Activated CD4-positive, alpha-beta T cell treated with anti-CD3 and anti-CD28 coated beads for 1 hour (primary cell): ENCODE results near the gene SCTR.

Experiments used
- DNase-seq: peaks from one replicate; pipeline ENCODE4 v3.0.0-alpha.2; 2020

SCTR gene

DNA sequence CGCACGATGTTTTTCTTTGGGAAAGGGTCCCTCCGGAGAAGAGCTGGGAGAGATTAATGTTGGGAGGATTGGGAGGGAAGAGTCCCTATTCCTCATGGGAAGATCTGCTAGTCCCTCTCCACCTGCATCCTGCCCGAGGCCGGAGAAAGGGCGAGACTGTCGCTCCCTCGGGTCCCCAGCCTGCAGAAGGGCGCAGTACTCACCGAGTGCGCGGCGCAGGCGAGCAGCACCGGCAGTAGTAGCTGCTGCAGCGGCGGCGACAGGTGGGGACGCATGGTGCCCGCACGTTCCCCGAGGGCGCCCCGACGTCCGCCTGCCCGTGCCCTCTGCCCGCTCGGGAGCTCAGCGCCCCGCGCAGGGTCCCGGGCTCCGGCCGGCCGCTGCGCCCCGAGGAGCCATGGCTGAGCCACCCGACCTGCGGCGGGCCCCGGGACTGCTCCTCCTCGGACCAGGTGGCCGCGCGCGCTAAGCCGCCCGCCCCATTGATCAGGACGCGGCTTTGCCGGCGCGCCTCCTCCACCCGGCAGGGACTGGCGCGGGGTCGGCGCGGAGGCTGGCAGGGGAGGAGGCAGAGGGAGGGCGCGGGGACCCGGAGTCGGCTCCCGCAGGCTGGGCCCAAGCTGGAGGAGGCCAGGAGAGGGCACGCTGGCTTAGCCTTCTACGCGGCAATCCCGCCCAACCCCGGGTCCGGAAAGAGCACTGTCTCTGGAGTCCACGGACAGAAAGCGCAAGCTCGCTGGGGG is at the start of gene SCTR:
Gene SCTR, minus strand, starts transcription at position 532 of the 743 bp plus-strand sequence. Its CDS starts 257 bp downstream, at position 275.
- DNase-seq = no peak

DNA sequence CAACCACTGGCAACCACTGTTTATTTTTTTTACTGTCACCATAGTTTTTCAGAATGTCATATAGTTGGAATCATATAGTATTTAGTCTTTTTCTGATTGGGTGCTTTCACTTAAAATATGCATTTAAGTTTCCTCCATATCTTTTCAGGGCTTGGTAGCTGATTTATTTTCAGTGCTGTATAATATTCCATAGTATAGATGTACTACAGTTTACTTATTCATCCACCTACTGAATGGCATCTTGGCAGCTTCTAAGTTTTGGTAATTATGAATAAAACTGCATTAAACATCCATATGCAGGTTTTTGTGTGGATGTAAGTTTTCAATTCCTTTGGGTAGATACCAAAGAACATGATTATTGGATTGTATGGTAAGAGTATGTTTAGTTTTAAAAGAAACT is 43.0 kb upstream of the SCTR start:
- DNase-seq = no peak

DNA sequence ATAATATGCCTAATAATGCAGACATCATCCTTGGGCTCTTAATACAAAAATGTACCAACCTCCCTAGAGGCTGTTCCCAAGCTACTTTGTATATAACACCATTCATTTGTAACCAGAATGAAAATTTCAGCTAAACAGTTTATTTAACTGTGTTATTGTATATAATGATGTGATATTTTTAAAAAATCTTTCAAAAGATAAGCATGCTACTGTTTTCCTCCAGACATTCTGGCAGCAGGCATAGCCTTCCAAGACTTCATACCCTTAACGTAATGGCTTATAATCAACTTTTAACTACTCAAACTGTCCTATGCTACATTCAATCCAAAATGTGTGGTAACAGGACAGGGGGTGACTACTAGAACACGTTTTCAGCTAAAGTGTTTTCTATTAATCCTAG is 41.2 kb upstream of the SCTR start:
- no peak for DNase-seq

DNA sequence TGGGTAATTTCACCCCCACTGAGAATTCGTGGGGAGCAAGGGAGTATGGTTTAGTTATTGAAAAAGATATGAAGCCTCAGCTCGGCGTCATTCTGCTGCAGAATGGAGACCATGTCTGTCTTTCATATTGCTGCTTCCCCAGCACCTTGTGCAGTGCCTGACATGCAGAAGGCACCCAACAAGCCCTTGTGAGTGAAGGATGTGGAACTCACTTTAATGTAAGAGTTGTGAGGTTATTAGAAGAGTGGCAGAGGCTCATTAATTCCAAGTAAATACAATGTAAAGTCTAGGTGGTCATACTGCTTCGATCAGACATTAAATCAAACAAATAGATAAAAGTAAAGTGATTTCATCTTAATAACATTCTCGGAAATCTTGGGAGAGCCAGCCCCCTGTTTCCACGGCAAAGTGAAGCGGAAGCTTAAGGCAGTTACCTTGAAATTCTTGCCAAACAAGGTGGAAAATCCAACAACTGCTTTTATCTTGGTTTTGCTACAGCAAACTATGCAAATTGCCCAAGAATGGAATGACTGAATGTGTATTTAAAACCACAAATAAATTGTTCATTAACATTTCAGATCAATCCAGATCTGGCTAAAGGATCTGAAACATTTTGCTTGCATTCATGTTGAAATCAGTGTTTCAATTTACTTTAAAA is 29.5 kb upstream of the SCTR start:
- DNase-seq = no peak

DNA sequence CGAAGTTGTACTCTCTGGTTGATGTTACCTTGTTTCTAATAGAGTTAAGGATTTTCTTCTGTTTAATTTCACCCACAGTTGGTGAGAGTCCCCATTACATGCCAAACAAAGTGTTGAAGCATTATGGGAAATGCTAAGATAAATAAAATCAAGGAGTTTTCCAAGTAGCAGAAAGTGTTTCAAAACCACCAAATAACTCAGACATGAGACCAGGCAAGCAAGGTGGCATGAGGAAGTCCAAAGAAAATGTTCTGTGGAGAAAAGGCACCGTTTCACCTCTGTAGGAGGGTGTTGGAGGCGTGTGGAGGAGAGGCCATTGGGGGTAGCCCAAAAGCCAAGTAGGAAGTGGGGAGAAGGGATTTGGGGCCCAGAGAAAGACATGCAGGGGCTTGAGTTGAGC is 28.6 kb upstream of the SCTR start:
- DNase-seq = no peak

DNA sequence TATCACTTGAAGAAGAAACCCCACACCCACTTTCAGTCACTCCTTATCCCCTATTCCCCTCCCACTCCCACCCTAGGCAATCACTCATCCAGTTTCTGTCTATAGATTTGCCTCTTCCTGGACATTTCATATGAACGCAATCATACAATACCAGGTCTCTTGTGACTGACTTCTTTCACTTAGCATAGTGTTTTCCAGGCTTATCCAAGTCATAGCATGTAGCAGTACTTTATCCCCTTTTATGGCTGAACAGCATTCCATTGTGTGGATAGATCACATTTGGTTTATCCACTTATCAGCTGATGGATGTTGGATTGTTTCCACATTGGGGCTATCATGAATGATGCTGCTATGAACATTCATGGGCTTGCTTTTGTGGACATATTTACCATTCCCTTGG is 26.6 kb upstream of the SCTR start:
- DNase-seq = no peak

DNA sequence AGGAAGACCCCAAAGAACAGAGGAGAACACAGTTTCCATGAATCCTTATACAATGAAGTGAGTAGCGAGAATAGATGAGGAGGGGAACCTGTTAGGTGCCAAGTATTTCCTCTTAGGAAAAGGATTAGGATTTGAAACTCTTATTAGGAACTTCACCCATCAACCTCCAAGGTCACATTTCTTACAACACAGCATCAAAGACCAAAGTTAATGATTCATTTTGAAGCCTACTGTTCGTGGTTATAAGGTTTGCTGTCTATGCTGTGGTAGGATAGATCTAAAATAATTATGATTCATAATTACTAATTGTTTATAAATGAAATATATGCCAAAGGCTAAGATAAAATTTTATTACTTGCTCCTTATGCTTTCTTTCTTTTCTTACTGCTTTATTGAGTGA is 26.1 kb upstream of the SCTR start:
- no peak for DNase-seq

DNA sequence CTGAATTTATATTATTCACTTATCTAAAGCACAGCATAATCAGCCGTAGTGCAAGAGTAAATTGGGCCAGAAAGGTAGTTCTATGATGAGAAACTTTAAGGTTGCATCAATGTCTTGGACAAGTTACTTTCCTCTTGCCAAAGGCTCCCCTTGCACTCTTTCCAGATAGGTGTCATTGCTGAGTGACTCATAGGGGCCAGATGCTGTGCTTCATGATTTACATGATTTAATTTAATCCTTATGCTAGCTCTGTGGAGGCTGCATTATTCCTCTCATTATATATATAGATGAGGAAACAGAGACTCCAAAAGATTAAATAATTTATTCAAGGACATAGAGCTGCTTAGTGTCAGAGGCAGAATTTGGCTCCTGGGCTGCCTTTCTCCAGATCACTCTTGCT is 25.0 kb upstream of the SCTR start:
- DNase-seq = no peak

DNA sequence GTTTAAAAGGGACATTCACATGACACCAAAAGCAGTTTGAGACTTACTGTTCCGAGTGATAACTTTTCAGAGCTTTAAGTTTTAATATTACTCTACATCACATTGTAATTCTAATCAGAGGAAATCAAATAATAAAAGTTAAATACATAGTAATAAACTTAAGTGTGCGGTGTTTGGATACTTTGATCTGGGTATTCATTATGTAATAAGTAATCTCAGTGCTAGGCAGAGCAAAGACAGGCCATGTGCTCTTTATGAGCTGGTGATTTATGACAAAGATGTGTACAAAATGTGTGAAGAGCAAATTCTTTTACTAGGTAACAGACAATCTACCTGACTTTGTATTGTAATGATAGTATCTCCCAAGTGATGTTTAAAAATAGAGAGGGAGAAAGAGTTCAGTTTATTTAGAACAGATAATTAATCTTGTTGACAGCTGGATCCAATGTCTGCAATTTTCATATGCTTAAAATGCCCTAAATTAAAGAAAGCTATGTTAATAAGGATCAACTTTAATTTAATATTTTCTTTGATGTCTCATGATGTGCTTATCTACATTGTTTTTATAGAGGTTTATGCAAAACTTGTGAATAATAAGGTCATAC is 24.3 kb upstream of the SCTR start:
- DNase-seq = no peak

DNA sequence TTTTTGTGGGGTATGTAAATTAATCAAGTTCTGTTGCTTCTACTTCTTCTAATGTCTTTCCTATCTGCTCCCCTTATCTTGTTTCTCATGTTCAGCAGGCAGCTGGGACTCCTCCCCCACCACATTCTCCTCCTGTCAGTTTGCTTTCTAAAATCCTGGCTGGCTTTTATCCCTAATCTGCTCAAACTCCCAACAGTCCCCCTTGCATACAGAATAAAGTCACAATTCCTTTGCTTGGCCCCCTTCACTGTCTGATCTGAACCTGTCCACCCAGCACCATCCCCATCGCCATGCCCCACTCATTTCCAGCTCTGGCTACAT is 22.1 kb upstream of the SCTR start:
- DNase-seq = no peak

DNA sequence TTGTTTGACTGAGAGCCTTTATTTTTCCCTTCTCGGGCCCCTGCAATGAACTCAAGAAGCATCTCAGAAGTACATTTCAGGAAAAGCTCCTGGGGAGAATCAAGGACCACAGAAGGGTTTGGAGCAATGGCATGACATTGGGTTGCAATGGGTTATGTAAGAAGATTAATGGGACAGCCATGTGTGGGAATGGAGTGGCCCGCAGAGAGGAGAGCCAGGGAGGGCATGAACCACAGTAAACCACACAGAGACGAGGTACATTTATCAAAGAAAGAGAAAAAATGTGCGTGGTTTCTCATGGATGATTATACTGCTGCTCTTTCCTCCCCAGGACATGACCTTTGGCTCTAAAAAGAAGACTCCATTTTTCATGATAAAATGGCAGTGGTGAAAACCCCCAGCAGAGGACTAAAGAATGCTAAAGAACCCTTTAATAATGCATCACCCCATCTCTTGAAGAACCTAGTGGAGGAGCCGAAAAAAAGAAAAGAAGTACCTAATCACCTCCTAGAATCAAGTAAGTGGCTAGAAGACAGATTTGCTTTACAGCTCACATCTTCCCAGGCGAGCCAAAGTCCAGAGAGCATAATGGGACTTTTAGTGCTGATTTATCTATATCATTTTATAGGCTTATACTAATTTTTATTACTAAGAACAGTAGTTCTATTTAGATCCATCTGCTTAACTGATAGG is 21.6 kb upstream of the SCTR start:
- no peak for DNase-seq

DNA sequence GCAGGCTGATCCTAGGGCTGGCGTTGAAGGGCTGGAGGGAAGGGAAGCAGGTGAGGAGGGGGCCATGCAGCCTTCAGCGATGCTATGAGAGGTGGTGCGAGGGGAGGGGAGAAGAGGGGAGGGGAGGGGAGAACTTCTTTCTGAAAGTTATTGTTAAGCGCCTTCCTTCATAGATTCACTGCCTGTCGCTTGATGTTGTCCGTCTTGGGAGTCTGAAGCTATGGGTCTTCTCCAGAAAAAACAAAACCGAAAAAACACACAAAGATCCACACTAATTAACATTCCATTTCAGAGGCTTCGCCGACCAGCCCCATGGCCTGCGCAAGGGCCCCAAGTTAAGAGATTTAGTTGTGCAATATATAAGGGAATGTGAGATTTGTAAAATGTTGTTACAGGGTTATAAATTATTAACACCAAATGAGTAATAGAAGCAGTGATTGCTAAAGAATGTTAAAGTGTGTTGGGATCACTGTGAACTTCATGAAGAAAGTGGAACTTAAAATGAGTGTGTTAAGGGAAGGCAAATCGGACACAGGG is 20.7 kb upstream of the SCTR start:
- DNase-seq = no peak

DNA sequence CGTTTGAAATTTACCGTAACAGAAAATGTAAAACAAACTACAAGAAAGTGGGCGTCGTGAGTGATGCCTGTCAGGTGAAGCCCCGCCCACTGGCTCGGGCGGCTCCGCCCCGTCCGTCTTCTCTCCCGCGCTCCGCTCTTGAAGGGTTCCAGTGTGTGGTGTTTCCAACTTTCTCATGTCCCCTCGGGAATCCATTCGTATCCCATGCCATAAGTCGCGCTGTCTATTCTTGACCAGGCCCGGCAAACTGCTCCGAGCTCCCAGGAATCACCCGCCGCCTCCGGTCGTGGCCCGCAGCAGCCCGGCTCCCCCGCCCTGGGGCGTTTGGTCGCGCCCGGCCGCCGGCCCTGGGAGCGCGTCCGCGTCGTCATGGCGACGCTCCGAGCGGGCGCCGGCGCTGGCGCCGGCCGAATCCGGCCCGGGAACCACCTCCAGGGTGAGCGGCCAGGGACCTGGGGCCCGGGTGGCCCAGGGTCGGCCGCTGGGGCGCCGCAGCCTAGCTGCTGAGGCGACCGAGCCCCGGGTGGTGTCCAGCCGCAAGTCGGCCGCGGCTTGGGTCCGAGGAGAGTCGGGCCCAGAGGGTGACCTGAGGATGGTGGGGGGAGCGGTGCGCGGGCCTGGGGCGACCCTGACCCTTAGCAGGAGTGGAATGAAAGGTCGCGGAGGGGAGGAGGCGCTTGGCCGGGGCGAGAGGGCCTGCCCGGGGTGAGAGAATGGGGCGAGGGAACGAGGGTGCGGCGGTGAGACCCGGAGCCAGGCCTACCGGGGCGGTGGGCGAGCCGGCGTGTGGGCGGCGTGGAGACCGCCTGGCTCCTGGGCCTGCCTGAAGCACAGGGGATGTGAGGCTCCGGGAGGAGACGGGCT is 20.0 kb upstream of the SCTR start, which contains the start of gene CFAP221:
Gene CFAP221, plus strand, starts transcription at position 375 of the 864 bp plus-strand sequence. CDS start 1,683 bp downstream, outside the sequence.
- DNase-seq = no peak

DNA sequence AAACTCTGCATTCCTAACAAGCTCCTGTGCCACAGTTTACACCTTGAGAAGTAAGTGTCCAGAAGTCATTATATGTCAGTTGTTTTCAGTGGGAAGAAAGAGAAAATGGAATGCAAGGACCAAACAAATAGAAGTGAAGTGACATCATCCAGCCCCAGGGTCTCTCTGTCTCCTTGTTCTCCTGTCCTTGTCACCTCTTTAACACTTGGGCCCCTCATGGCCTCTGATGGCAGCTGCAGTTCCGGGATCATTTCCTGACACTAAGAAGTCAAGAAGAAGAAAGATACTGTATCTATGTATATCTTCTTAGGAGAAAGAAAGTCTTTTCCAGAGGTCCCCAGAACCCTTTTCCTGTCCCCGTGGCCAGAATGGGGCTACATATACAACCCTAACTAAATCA is 17.2 kb upstream of the SCTR start:
- no peak for DNase-seq

DNA sequence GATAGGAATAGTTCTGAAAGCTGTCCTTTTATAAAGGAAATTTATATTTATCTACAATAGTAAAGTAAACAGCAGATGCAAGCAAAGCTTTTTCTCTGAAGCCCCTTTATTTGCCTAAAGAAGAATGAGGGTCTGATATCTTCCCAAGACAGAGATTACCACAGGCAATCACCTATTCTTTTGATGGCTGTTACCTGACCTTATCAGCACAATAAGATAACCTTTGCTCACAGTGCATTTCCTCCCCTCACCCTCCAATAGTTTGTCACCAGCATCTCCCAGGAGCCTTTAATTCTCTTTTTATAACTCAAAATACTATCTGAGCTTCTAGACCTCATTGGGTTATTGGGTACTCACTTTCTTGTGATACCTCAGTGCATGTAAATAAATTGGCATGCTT is 13.5 kb upstream of the SCTR start:
- no peak for DNase-seq

DNA sequence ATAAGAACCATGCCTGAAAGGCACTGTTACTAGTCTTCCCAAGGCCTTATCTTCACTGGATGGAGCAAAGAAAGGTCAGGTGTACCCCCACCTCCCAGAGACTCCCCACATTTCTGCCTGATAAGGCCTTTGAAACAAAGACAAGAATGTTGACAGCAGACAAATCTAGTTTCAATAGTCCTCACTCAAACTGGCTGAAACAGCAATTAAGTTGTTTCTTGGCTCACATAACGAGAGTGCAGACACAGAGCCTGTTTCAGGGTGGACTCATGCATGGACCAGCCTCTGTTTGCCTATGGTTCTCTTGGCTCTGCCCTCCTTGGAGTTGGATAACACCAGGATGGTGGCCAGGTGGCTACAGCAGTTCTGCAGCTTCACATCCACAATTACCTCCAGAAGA is 12.4 kb upstream of the SCTR start:
- DNase-seq = no peak

DNA sequence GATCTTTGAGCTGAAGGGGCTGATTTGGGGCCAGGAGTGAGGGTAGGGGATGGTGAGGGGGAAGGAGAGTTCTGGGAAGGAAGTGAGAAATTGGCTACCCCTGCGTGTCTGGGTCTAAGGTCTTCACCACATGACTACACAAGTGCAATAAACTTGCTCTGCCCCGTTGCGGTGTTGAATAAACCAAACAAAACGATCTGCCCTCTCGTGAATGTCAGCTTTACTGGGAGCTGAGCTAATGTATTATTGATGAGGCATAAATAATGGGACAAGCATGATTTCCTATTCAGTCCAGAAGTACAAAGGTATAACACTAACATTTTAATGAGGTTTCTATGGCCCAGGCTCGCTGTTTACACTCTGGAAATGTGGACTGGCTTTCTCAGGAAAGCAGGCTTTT is 11.9 kb upstream of the SCTR start:
- no peak for DNase-seq

DNA sequence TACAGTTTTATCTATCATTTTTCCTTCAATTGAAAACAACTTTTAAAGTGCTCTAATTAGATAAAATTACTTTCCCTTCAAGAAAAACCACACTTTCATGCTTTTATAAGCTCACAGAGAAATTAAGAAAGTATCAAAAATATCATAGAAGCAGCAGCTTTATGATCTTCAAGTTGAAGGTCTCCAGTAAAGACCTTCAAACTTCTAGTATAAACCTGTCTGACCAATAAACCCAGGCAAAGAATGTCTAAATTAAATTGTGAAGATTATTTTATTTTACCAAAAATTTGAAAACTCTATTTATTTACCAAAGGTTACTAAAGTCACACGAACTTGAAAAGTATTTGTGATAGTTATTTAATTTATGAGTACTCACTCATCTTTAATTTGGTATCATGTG is 9.3 kb upstream of the SCTR start:
- no peak for DNase-seq

DNA sequence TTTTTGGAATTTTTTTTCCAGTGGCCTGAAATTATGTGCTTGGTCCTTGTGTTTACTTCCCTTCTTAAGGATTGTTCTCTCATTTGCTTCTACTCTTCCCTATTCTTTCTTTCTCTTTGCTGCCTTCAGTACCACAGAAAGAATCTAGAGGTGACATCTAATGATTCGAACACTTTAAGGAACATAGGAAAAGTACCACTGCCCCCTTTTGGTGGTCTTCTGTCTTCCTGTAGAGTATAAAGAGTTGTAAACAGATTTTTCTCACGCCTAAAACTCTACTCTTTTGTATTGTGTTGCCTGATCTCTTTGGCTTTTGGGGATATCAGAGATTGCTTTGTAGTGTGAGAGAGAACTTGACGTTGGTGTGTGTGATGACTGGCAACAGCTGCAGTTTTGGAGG is 7.0 kb upstream of the SCTR start:
- DNase-seq = no peak

DNA sequence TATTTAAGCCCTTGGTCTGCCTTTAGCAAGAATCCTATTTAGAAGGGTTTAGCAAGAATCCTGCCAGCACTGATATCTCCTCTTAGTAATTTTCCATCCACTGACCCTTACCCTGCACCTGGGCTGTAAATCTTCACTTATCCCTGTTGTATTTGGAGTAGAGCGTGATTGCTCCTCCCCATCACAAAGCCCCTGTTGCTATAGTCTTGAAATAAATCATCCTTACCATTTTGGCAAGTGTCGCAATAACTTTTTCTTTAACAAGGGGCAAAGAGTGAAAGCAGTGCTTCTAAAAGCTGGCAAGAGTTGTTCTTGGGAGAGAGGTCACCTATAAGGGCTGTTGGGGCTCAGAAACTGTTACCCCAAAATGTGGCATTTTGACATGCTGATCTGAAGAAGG is 3.7 kb upstream of the SCTR start:
- no peak for DNase-seq

DNA sequence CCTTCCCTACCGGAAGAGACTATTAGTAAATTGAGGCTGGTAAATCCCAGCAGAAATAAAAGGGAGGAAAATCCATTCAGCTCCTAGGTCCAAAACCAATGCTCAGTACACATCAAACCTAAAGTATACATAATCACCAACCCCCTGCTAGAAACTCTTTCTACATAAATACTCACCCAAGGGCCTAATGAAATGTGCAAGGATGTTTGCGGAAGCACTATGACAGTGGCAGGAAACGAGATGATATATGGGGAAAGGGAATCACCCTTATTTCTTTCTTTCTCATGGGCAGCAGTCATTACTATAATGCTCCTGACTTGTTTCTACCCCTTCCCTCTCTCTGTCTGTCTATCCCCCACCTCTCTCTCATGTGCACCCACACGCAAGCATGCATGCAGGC is 1.3 kb upstream of the SCTR start:
- no peak for DNase-seq

DNA sequence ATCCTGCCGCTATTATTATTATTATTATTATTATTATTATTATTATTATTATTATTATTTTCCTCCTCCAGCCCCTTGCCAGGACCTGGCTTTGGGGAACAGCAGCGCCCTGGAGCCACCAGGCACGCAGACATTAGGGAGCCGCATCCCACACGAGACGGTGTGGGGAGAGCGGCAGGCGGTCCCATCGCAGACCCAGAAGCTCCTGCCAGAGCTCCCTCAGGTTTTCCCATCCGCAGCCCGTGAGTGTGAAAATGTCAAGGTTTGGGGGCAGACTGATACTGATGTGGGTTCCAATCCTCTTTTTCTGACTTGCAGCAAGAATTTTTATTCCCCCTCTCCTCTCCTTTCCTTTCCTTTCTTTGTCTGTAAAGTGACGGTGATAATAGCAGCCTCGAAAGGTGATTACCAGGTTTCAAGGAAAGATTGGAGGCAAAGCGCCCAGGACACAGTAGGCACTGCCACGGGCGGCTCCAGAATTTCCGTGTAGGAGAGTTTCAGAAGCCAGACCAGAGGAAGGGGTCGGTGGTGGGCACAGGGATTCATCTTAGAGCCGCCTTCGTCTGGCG is 816 bp downstream of the SCTR start:
- DNase-seq = no peak
